Fibroblast of the aortic adventitia (primary cell): ENCODE data around the gene APIP. TPM values are rescaled to one million over a fixed set of nuclear protein-coding genes. Genes with fewer than 3 reads are reported as not detected.

Experiments used
- DNase-seq: peaks from one replicate; pipeline ENCODE4 v3.0.0-alpha.2; 2010; ENCODE audit warnings: low read depth
- H3K4me3 ChIP-seq: 2 replicates; pipeline ENCODE4 v1.5.1; 2011; ENCODE audit warnings: low read depth, mild to moderate bottlenecking, control low read depth, low read length, moderate library complexity
- small RNA-seq: library from RNA; depleted of rRNA; stranded (forward); fragments of <200 nt; gene quantifications from one replicate; pipeline ENCODE3, GENCODE V24; 2012
- total RNA-seq: library from RNA; depleted of rRNA; stranded (reverse); fragments of >200 nt; gene quantifications from 2 replicates; pipeline ENCODE4 v1.2.3, GENCODE V29; 2012; ENCODE audit warnings: low replicate concordance
- TF ChIP-seq, protein P1 (sequence below): IDR thresholded peaks from 2 replicates; pipeline ENCODE4 v1.5.1; 2011; ENCODE audit warnings: mild to moderate bottlenecking, low read length, control low read depth, inconsistent platforms; ENCODE audit not compliant: insufficient read depth

APIP gene
- total RNA-seq, 1 donor, result 32.4 TPM

DNA sequence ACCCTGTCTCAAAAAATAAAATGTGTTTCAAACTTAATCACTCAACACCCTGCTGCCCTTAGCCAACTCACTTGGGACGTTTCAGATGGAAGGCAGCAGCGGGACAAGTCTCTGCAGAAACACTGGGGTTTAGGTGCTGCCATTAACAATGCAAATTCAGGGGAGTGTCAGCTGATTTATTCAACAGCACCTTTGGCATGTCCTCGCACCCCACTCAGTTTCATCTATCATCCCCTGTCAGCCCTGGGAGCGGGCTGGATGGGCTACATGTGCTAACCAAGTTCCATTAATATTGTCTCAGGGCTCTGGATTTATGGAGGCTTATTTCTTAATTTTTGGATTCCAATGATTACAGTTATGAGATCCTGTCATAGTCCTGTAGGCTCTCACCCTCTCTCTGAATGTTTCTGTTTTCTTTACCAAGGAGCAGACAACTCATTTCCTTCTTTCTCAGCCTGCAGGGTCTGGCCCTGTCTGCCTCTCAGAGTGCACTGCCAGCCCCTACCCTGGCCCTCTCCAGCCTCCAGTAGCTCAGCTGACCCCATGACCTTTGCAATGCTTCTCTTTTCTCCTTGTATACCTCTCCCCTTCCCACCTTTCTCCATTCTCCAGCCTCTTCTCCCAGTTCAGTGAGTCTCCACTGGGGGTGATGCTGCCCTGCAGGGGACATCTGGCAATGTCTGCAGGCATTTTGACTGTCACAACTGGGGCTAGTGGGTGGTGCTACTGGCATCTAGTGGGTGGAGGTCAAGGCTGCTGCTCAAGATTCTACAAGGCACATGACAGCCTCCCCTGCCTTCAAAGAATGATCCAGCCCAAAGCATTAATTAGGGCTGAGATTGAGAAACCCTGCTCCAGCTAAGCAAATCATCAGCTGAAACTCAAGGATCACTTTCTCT is 79.0 kb downstream of the APIP start:
- no peak for DNase-seq

DNA sequence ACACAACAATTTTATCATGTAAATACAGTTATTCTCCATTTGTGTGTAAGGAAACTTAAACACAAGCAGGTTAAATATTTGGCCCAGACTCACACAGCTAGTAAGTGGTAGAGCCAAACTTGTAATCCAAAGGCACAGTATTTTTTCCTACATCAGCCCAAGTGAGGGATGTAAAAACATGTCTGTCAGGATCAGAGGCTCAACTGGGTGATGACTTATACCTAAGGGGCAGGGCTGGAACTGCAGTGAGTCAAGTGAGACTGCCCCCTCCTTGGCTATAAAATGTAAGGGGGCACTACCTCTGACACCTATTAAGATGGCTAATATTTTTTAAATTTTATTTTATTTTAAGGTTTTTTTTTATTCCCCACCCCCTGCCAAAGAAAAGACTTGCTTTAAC is 82.6 kb downstream of the APIP start:
- no peak for DNase-seq
- no peak overlapping the region for H3K4me3 ChIP-seq
- TF ChIP-seq, protein P1, sequence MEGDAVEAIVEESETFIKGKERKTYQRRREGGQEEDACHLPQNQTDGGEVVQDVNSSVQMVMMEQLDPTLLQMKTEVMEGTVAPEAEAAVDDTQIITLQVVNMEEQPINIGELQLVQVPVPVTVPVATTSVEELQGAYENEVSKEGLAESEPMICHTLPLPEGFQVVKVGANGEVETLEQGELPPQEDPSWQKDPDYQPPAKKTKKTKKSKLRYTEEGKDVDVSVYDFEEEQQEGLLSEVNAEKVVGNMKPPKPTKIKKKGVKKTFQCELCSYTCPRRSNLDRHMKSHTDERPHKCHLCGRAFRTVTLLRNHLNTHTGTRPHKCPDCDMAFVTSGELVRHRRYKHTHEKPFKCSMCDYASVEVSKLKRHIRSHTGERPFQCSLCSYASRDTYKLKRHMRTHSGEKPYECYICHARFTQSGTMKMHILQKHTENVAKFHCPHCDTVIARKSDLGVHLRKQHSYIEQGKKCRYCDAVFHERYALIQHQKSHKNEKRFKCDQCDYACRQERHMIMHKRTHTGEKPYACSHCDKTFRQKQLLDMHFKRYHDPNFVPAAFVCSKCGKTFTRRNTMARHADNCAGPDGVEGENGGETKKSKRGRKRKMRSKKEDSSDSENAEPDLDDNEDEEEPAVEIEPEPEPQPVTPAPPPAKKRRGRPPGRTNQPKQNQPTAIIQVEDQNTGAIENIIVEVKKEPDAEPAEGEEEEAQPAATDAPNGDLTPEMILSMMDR, result no peak

More for the DNA sequence above, 79.0 kb downstream of the APIP start:
- TF ChIP-seq, protein P1, result no peak
- no peak overlapping the region for H3K4me3 ChIP-seq

Small RNA genes lying within 50 kb of the gene (small RNA-seq; reads per million reads assigned to genes)
- not detected for gene MIR1343

Other genes with a start within 250 kb of the APIP start
- 36.6 and 41.8 TPM in 2 replicates for gene PDHX, start 239 bp upstream of the APIP start, total RNA-seq
- 242 and 458 TPM in 2 replicates for gene CD44, start 222.8 kb upstream of the APIP start, total RNA-seq